Measurements from ENCODE around the gene GARNL3.
A peak's percentile ranks its signal among the peaks of the same experiment; 100 is the strongest.

- TF ChIP-seq CTCF (IDR thresholded peaks at IDR 0.05; ENCODE audit: poor library complexity) (peak; percentile 7), EZH2phosphoT487 (IDR thresholded peaks at IDR 0.05; ENCODE audit: low read depth, severe bottlenecking, unreplicated experiment) (no peak), EZH2 (IDR thresholded peaks at IDR 0.05; ENCODE audit: borderline replicate concordance) (no peak)
These were observed 82.0 kb downstream of the GARNL3 start for GRCh38 chr9:127346584-127346983.

Data from hepatocyte (in vitro differentiated cells).